IPS DF 6.9 (cell line): ENCODE measurements around the gene DYNC1H1.

ENCODE experiments used
- DNase-seq: peaks from one replicate; pipeline ENCODE4 v3.0.0-alpha.2; 2013; ENCODE audit warnings: low read depth, low spot score
- H3K27ac ChIP-seq: one replicate; pipeline ENCODE4 v1.5.1; 2013; ENCODE audit warnings: low read length, control low read depth
- H3K27me3 ChIP-seq: 2 replicates; pipeline ENCODE4 v1.6.1; 2013; ENCODE audit warnings: mild to moderate bottlenecking, low read length; ENCODE audit not compliant: control insufficient read depth, insufficient read depth
- H3K36me3 ChIP-seq: 2 replicates; pipeline ENCODE4 v1.6.1; 2013; ENCODE audit warnings: low read length; ENCODE audit not compliant: control insufficient read depth, insufficient read depth
- H3K4me1 ChIP-seq: 2 replicates; pipeline ENCODE4 v1.6.1; 2013; ENCODE audit warnings: low read length; ENCODE audit not compliant: control insufficient read depth, insufficient read depth
- H3K4me3 ChIP-seq: 2 replicates; pipeline ENCODE4 v1.5.1; 2013; ENCODE audit warnings: mild to moderate bottlenecking, low read length
- H3K9me3 ChIP-seq: 2 replicates; pipeline ENCODE4 v1.6.1; 2013; ENCODE audit warnings: low read length, inconsistent platforms; ENCODE audit not compliant: control insufficient read depth, insufficient read depth
- WGBS: extraction: QIAGEN DNeasy Blood & Tissue Kit; methylation state at CpG from one replicate; pipeline ENCODE4 v1.1.7; 2013; ENCODE audit warnings: mixed read lengths, missing lambda C conversion rate; ENCODE audit not compliant: insufficient read length, insufficient coverage; 5-methylcytosine and 5-hydroxymethylcytosine counted together

The DYNC1H1 gene

GRCh38 chr14:102097441-102098135, 133.2 kb downstream of the DYNC1H1 start:
- no peaks in the 10 kb centered on the region for H3K9me3 ChIP-seq
- H3K36me3 ChIP-seq: no peaks in the 10 kb centered on the region
- no peak for DNase-seq
- H3K27me3 ChIP-seq: no peaks in the 10 kb centered on the region
- peaks cover 5% of the 10 kb centered on the region for H3K4me1 ChIP-seq
- no peak overlapping the region for H3K4me3 ChIP-seq
- H3K27ac ChIP-seq: no peak overlapping the region
- no CpG with 5 or more reads among the region's 7 CpGs for WGBS

- no peaks in the 10 kb centered on the region for H3K36me3 ChIP-seq
- DNase-seq: no peak
- H3K27ac ChIP-seq: no peak overlapping the region
- H3K9me3 ChIP-seq: no peaks in the 10 kb centered on the region
- no peaks in the 10 kb centered on the region for H3K27me3 ChIP-seq
- no peaks in the 10 kb centered on the region for H3K4me1 ChIP-seq
- H3K4me3 ChIP-seq: no peak overlapping the region
- no CpG with 5 or more reads among the region's 10 CpGs for WGBS
Measured at GRCh38 chr14:102103062-102103695, 138.8 kb downstream of the DYNC1H1 start.

- no CpG with 5 or more reads among the region's 4 CpGs for WGBS
- H3K4me1 ChIP-seq: no peaks in the 10 kb centered on the region
- no peaks in the 10 kb centered on the region for H3K27me3 ChIP-seq
Measured at GRCh38 chr14:102105369-102105768, 141.0 kb downstream of the DYNC1H1 start.

More at GRCh38 chr14:102105369-102105768, 141.0 kb downstream of the DYNC1H1 start:
- H3K9me3 ChIP-seq: no peaks in the 10 kb centered on the region
- H3K27ac ChIP-seq: no peak overlapping the region
- H3K4me3 ChIP-seq: no peak overlapping the region
- no peaks in the 10 kb centered on the region for H3K36me3 ChIP-seq
- no peak for DNase-seq
